Fibroblast of villous mesenchyme (primary cell): ENCODE measurements around the gene FAM221B. TPM values are rescaled to one million over a fixed set of nuclear protein-coding genes. Genes with fewer than 3 reads are reported as not detected.

ENCODE experiments used
- DNase-seq: peaks from one replicate; pipeline ENCODE4 v3.0.0-alpha.2; 2010; ENCODE audit warnings: low read depth
- H3K4me3 ChIP-seq: 2 replicates; pipeline ENCODE4 v1.5.1; 2011; ENCODE audit warnings: low read depth, mild to moderate bottlenecking, low read length
- CTCF ChIP-seq: IDR thresholded peaks from 2 replicates; pipeline ENCODE4 v1.5.1; 2012; ENCODE audit warnings: low read depth, mild to moderate bottlenecking, low read length; ENCODE audit not compliant: insufficient read depth
- total RNA-seq: library from RNA; depleted of rRNA; stranded (reverse); fragments of >200 nt; gene quantifications from 2 replicates; pipeline ENCODE4 v1.2.3, GENCODE V29; 2012

The FAM221B gene
- total RNA-seq, 1 donor = not detected

- H3K4me3 ChIP-seq = no peak overlapping the region
- DNase-seq = no peak
- no peak for TF ChIP-seq CTCF
Measured at GRCh38 chr9:35867538-35867937, 39.0 kb upstream of the FAM221B start.

DNA sequence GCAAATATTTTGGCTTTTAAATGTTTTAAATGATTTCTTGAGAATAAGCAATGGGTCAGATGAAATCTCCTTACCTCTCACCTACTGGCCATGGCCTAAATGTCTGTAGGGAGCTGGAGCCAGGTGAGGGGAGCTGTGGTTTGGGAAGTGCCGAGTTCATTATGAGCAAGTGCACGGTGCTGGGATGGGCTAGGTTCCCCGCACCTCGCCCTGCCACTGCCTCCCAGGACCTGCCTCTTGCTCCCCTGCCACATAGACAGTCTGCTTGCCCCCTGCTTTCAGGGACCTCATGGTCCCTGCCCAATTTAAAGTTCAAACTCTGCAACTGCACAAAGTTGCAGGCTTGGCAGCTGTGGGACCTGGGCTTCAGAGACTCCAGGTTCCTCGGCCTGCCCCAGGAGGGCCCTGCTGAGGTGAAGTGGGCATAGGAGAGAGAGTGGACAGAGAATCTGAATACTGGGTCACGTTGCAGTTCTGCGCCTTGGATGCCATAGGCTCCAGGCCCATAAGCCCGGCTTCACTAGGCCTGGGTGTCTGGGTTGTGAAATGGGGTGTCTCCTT is 36.2 kb upstream of the FAM221B start:
- TF ChIP-seq CTCF = no peak
- no peak for DNase-seq
- no peak overlapping the region for H3K4me3 ChIP-seq

DNA sequence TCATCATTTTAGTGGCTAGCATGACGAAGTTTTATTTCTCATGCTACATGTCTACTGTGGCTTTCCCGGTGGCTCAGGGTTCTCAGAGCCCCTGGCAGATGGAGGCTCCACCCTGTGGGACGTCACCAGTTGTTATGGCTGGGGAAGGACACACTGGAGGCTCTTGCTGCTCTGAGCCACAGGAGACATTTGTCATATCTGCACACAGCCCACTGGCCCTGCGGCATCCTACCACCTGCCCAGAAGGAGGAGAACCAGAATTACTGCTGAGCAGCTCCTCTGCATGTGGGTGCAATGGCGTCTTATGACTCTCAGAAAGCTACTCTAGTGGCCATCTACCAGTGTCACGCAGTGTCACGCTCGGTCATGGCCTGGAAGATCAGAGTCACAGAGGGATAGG is 35.1 kb upstream of the FAM221B start:
- no peak overlapping the region for H3K4me3 ChIP-seq
- no peak for TF ChIP-seq CTCF
- DNase-seq = no peak

DNA sequence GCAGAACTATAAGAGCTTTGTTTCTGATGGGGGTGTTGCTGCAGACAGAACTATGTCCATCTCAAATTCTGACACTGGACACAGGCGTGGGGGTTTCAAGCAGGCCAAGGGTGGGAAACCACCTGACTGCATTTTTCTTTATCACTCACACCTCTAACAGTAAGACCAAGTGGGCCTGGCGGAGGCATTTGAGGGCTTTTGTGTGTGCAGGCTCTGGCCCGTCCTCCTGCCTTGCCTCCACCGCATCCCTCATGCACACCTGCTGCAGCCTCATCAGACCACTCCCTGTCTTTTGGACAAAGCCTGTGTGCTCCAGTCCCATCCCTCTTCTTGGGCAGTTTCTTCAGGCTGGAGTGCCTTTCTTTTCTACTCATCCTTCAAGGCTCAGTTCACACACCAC is 33.8 kb upstream of the FAM221B start:
- H3K4me3 ChIP-seq = no peak overlapping the region
- DNase-seq = no peak
- no peak for TF ChIP-seq CTCF

GRCh38 chr9:35861161-35861897 is 32.8 kb upstream of the FAM221B start:
- no peak overlapping the region for H3K4me3 ChIP-seq
- no peak for DNase-seq
- TF ChIP-seq CTCF = no peak

GRCh38 chr9:35859990-35860339 is 31.4 kb upstream of the FAM221B start:
- TF ChIP-seq CTCF = no peak
- H3K4me3 ChIP-seq = no peak overlapping the region
- DNase-seq = no peak

DNA sequence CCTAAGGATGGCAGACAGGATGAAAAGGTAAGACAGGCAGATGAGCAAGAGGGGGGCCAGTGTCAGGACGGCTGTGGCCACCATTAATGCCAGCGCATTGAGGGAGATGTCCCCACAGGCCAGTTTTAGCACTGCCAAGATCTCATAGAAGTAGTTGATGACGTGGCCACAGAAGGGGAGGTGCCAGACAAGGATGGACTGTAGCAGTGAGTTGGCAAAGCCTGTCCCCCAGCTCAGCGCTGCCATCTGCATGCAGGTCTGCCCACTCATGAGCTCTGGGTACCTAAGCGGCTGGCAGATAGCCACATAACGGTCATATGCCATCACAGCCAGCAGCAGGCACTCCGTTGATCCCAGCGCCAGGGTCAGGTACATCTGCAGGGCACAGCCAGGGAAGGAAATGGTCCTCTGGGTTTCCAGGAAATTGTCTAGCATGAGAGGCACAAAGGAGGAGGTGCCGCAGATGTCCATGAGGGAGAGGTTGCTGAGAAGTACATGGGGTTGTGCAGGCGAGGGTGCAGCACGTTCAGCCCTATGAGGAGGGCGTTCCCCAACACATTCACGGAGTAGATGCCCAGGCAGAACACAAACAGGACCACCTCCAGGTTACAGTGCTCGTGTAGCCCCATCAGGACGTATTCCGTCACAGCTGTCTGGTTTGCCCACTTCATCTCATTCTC is 30.9 kb upstream of the FAM221B start:
- no peak overlapping the region for H3K4me3 ChIP-seq
- no peak for DNase-seq
- TF ChIP-seq CTCF = no peak
